HG03095 (cell line): ENCODE data around the gene CACNA1G.

ENCODE experiments used
- ATAC-seq: cut with Tn5 transposase; IDR thresholded peaks from one replicate; pipeline ENCODE4 v1.9.1; 2021; ENCODE audit warnings: moderate library complexity; ENCODE audit not compliant: unreplicated experiment

The CACNA1G gene

DNA sequence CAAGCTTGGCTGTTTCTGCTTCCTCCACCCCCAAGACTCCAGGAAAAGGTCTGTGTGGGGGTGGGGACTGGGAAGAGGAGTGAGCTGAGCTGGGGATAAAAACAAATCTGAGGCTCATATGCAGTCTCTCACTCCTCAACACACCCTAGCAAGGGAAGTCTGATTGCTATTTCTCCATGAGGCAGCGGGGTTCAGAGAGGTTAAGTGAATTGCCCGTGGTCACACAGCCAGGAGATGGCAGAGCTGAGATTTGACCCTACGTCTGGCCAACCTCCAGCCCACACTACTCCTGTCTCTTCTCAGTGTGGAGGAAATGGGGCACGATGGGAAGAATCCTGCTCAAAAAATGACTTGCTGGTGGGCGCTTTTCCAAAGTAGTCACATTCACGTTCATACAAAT is 69.4 kb downstream of the CACNA1G start:
- no peak for ATAC-seq

DNA sequence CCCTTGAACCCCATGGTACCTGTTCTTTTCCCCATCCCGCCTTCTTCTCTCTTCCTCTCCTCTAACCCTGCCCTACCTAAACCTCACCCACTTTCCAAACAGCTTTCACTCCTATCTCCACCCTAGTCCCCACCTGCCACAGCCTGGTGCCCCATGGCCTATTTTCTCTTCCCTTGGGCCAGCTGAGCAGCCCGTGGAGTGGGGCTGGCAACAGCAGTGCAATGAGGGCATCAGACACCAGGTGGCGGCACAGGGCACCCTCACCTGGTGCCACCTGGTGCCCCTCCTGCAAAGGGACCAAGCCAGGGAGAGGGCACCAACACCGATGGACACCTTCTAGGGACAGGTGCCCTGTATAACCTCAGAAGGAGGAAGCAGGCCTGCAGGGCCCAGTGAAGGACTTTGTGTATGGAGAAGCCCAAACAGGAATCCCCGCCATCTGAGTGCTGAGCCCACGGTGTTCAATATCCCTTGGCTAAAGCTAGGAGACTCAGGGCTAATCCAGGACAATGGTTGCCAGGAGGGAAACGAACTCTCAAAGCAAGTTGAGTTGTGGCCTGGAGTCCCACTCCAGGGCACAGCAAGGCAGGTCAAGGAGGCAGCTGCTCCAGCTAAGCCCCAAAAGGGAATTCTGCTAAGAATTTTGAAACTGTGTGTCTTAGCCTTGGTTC is 70.1 kb downstream of the CACNA1G start:
- ATAC-seq, result no peak

GRCh38 chr17:50631195-50631907 is 70.8 kb downstream of the CACNA1G start:
- ATAC-seq, result no peak

GRCh38 chr17:50631908-50632571 is 71.5 kb downstream of the CACNA1G start:
- no peak for ATAC-seq

GRCh38 chr17:50632637-50633036 is 72.1 kb downstream of the CACNA1G start:
- no peak for ATAC-seq

- no peak for ATAC-seq
Observed at GRCh38 chr17:50633683-50634082, 73.2 kb downstream of the CACNA1G start.

GRCh38 chr17:50634224-50634914 is 73.9 kb downstream of the CACNA1G start, which contains the start of gene ABCC3:
Gene ABCC3, plus strand, starts transcription at chr17:50634881. Its CDS starts 56 bp downstream, at chr17:50634937.
- ATAC-seq, result no peak

DNA sequence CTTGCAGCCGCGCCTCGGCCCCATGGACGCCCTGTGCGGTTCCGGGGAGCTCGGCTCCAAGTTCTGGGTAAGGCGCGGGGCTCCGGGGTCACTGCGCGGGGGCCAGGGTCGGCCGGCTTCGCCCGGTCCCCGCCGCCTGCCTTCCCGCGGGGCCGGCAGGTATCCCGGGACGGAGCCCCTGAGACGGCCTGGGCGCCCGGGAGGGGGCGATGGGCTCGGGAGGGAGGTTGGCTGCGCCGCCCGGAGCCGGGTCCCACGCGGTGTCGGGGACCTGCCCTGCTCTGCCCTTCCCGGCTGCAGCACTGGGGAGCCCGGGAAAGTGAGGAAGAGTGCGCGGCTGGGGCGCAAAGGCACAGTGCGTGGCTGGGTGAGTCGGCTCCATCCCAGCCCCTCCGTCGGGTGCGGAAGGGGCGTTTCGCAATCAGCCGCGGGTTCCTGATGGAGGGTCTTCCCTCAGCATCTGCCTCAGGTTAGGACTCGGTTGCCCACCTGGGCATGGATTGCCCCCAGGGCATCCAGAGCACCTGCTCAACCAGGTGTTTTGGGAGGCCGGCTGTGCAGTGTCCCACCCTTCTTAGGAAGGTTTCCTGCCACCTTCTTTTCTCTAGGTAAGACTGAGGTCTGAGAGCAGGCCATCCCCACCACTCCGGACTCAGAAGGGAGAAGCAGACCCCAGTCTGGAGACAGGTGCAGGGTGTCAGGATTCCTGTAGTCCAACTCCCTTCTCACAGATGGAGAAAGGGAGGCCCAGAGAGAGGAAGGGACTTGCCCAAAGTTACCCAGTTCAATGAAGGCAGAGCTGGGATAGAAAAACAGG is 74.6 kb downstream of the CACNA1G start:
- no peak for ATAC-seq

DNA sequence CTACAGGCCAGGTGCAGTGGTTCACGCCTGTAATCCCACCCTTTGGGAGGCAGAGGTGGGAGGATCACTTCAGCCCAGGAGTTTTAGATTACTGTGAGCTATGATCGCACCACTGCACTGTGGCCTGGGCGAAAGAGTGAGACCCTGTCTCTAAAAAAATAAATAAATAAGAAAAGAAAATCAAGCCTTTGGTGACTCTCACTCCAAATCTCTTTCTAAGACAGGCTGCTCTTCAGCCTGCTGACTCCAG is 75.1 kb downstream of the CACNA1G start:
- no peak for ATAC-seq

GRCh38 chr17:50635982-50636803 is 75.7 kb downstream of the CACNA1G start:
- ATAC-seq, result no peak

- no peak for ATAC-seq
Observed at GRCh38 chr17:50636804-50637195, 76.3 kb downstream of the CACNA1G start.

- ATAC-seq, result no peak
Observed at GRCh38 chr17:50637829-50638605, 77.5 kb downstream of the CACNA1G start.

- ATAC-seq, result no peak
Observed at GRCh38 chr17:50638606-50638965, 78.1 kb downstream of the CACNA1G start.

DNA sequence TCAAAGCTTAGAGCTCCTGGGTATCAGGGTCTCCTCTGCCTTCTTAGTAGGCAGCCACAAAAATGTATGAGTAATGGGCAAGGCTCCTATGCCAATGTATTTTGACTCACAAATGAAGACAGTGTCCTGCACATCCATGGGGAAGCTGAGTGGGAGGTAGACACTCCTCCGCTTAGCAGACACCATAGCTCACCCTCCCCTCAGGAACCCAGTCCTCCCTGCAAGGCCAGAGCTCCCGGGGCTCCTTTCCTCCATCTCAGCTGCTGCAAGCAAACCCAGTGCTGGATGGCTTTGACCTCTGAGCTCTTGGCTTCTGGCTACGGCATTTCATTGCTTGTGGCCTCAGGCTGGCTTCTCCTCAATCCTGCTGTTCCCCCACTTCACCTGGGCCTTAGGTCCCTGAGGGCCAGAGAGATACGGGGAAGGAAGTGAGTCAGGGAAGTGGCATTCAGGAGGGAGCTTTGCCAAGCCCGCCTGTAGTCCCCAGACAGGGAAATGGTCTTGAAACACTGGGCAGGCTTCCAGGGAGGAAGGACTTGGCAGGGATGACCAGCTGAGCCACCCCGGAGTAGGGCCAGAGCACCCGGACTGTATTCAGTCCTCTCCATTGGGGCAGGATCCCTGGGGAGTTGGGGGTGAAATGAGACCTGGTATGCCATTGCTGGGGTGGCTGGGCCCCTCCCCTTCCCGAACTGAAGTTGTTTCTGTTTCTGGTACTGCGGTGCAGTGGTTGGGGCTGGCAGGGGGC is 78.6 kb downstream of the CACNA1G start:
- ATAC-seq, result no peak

- ATAC-seq, result no peak
Observed at GRCh38 chr17:50640686-50641351, 80.3 kb downstream of the CACNA1G start.

GRCh38 chr17:50641357-50641756 is 80.8 kb downstream of the CACNA1G start:
- ATAC-seq, result no peak

- ATAC-seq, result no peak
Observed at GRCh38 chr17:50642071-50642721, 81.7 kb downstream of the CACNA1G start.
